SK-N-MC (cell line): ENCODE measurements around the gene DNLZ.

ENCODE experiments used
- DNase-seq: peaks from one replicate; pipeline ENCODE4 v3.0.0-alpha.2; 2011; ENCODE audit warnings: low read depth, low spot score
- H3K27ac ChIP-seq: fragments of 200-600 bp; sonication (generic); 2 replicates; pipeline ENCODE4 v1.5.1; 2016; ENCODE audit warnings: mixed run types
- H3K36me3 ChIP-seq: fragments of 200-600 bp; sonication (generic); 2 replicates; pipeline ENCODE4 v1.6.1; 2017; ENCODE audit warnings: antibody characterized with exemption, low read length, mixed read lengths; ENCODE audit not compliant: insufficient read depth
- H3K4me3 ChIP-seq: fragments of 200-600 bp; sonication (generic); 2 replicates; pipeline ENCODE4 v1.5.1; 2016
- H3K9ac ChIP-seq: fragments of 200-600 bp; sonication (generic); 2 replicates; pipeline ENCODE4 v1.8.0; 2017; ENCODE audit warnings: mixed run types, mixed read lengths; ENCODE audit not compliant: insufficient read length
- H3K9me3 ChIP-seq: fragments of 200-600 bp; sonication (generic); 2 replicates; pipeline ENCODE4 v1.6.1; 2017; ENCODE audit warnings: low read depth, mild to moderate bottlenecking, antibody characterized with exemption, low read length, moderate library complexity, mixed read lengths
- EZH2 ChIP-seq: fragments of 200-600 bp; sonication (generic); IDR thresholded peaks from one replicate; pipeline ENCODE4 v1.6.1; 2017; ENCODE audit warnings: antibody characterized with exemption
- FOXP2 ChIP-seq: optimal IDR thresholded peaks from 2 replicates; pipeline ENCODE3; 2011; ENCODE audit warnings: mild to moderate bottlenecking, moderate library complexity; ENCODE audit not compliant: insufficient read depth; ENCODE audit errors: extremely low read length, control extremely low read depth
- POLR2AphosphoS5 ChIP-seq: IDR thresholded peaks from 2 replicates; pipeline ENCODE4 v1.6.1; 2012; ENCODE audit warnings: mild to moderate bottlenecking, low read depth, low read length, borderline replicate concordance

Gene DNLZ

GRCh38 chr9:136375096-136375495 is 11.6 kb upstream of the DNLZ start:
- Histone ChIP-seq H3K27ac (no peak overlapping the region), H3K4me3 (no peak overlapping the region), H3K36me3 (no peaks in the 10 kb centered on the region; the same call in 1 of the 2 replicates), H3K9me3 (no peaks in the 10 kb centered on the region), H3K9ac (no peak overlapping the region)
- no peak for DNase-seq
- TF ChIP-seq POLR2AphosphoS5 (no peak; the same call in 1 of the 2 replicates), EZH2 (no peak)

DNA sequence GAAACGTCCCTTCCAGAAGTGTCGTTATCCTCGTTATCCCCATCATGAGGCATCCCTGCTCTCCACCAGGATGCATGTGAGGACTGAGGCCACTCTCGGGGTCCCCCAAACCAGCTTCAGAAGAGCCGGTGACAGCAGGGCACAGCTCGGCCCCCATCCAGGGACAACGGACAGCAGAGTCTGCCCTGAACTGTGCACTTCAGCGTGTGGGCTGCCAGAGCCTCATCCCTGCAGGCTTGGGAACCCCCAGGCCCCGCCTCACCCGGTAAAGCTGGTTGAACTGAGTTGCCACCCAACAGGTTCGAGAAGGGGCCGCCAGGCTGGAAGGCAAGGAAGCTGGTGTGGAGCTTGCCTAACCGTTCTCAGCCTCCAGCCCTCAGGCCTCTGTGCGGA is 10.6 kb upstream of the DNLZ start:
- no peak for TF ChIP-seq EZH2
- TF ChIP-seq FOXP2, result no peak
- TF ChIP-seq POLR2AphosphoS5, result no peak
- Histone ChIP-seq H3K9ac (no peak overlapping the region), H3K36me3 (no peaks in the 10 kb centered on the region; the same call in 1 of the 2 replicates), H3K4me3 (no peak overlapping the region), H3K9me3 (no peaks in the 10 kb centered on the region), H3K27ac (no peak overlapping the region)
- DNase-seq, result no peak

DNA sequence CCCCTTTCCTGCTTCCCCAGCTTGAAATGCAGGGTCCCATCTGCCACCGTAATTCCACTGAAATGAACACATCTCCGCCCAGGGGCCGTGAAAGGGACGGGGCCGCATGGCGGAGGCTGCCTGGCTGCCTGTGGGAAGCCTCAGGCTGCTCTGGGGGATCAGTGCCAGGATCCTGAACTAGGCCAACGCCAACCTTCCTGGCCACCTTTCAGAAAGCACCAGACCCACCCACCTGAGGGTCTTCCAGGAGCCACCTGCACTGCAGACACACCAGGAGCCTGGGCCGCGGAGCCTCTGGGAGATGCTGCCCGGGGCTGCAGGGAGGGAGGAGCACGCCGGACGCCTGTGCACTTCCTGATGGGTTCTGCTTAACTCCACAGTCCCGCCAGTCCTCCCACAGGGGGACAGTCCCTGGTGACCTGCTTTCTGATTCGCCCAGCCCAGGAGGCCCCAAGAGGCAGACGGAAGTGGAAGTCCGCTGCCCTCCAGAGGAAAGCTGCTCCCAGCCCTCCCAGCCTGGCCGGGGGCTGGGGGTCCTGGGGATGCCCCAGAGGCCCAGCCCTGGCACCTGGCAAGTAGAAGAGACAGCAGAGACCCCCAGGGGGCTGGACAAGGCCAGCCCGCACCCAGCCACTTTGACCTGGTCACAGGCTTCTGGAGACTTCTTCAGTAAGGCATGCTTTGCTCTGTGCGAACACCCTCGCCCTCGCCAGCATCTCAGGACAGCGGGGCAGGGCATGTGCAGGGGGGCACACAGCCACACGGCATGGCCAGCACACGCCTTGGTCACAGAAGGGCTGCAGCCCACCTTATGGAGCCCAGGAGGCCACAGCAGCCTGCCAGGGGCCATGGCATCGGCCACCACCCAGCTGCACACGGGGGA is 10.0 kb upstream of the DNLZ start, which contains the start of gene CARD9:
Gene CARD9 (minus strand): TSS at position 370 of the 883 bp plus-strand sequence. CDS start 1,591 bp downstream, outside the sequence.
- peak within 1 kb of the TSS; percentile 73; the same call in 1 of the 2 replicates for H3K27ac ChIP-seq
- no peaks in the 10 kb centered on the region for H3K36me3 ChIP-seq
- TF ChIP-seq EZH2 (no peak), POLR2AphosphoS5 (no peak; the same call in 1 of the 2 replicates), FOXP2 (no peak)
- no peak within 1 kb of the TSS for H3K4me3 ChIP-seq
- no peak for DNase-seq
- H3K9me3 ChIP-seq, result no peaks in the 10 kb centered on the region
- no peak within 1 kb of the TSS for H3K9ac ChIP-seq

GRCh38 chr9:136372561-136373299 is 9.2 kb upstream of the DNLZ start:
- H3K9ac ChIP-seq, result no peak overlapping the region
- H3K36me3 ChIP-seq, result no peaks in the 10 kb centered on the region
- no peak overlapping the region for H3K4me3 ChIP-seq
- H3K9me3 ChIP-seq, result no peaks in the 10 kb centered on the region
- peak overlapping the region; percentile 73; the same call in 1 of the 2 replicates for H3K27ac ChIP-seq
- no peak for TF ChIP-seq EZH2
- TF ChIP-seq FOXP2, result no peak
- TF ChIP-seq POLR2AphosphoS5, result no peak
- DNase-seq, result no peak

DNA sequence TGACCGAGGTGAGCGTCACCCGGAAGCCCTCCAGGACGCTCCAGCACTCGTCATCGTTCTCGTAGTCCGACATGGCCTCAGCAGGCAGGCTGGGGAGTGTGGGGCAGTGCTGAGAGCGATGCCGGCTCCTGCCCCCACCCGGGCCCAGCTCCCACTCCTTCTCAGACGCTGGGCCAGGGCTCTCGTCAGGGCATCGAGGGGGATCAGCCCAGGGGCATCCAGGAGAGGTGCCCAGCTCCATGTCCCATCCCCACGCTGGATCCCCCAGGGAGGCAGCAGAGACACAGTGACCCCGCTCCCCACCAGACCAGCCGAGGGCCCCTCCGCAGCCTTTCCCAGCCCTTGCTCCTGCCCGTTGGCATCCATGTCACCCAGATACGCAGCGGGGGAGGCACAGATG is 8.5 kb upstream of the DNLZ start:
- H3K27ac ChIP-seq, result no peak overlapping the region
- H3K9ac ChIP-seq, result no peak overlapping the region

GRCh38 chr9:136371533-136371880 is 8.0 kb upstream of the DNLZ start:
- no peak for DNase-seq
- H3K9me3 ChIP-seq, result no peaks in the 10 kb centered on the region
- no peak overlapping the region for H3K9ac ChIP-seq
- H3K36me3 ChIP-seq, result no peaks in the 10 kb centered on the region
- TF ChIP-seq FOXP2 (no peak), POLR2AphosphoS5 (no peak), EZH2 (no peak)
- no peak overlapping the region for H3K27ac ChIP-seq
- H3K4me3 ChIP-seq, result no peak overlapping the region

More for the DNA sequence above, 8.5 kb upstream of the DNLZ start:
- TF ChIP-seq EZH2, result no peak
- no peak for TF ChIP-seq FOXP2
- TF ChIP-seq POLR2AphosphoS5, result no peak
- no peak for DNase-seq
- Histone ChIP-seq H3K36me3 (no peaks in the 10 kb centered on the region), H3K4me3 (no peak overlapping the region), H3K9me3 (no peaks in the 10 kb centered on the region)

GRCh38 chr9:136370687-136371532 is 7.4 kb upstream of the DNLZ start:
- Histone ChIP-seq H3K4me3 (no peak overlapping the region), H3K9ac (no peak overlapping the region), H3K36me3 (no peaks in the 10 kb centered on the region), H3K9me3 (no peaks in the 10 kb centered on the region), H3K27ac (no peak overlapping the region)
- no peak for DNase-seq
- TF ChIP-seq FOXP2 (no peak), POLR2AphosphoS5 (no peak), EZH2 (no peak)
